GM19438 (cell line): ENCODE measurements around the gene RNF121.

Experiments used
- ATAC-seq: cut with Tn5 transposase; IDR thresholded peaks from one replicate; pipeline ENCODE4 v1.9.1; 2021; ENCODE audit warnings: low read depth; ENCODE audit not compliant: unreplicated experiment

The RNF121 gene

GRCh38 chr11:72026090-72026489 lies 97.2 kb downstream of the RNF121 start:
- no peak for ATAC-seq

- ATAC-seq: no peak
These were observed 101.7 kb downstream of the RNF121 start for GRCh38 chr11:72030472-72031045.

GRCh38 chr11:72036687-72037086 lies 107.8 kb downstream of the RNF121 start:
- no peak for ATAC-seq

- ATAC-seq: no peak
These were observed 108.9 kb downstream of the RNF121 start for GRCh38 chr11:72037554-72038311.

- ATAC-seq: no peak
These were observed 109.6 kb downstream of the RNF121 start for GRCh38 chr11:72038491-72038890.

GRCh38 chr11:72039031-72039855 lies 110.4 kb downstream of the RNF121 start:
- ATAC-seq: no peak

- ATAC-seq: no peak
These were observed 111.1 kb downstream of the RNF121 start for GRCh38 chr11:72039856-72040401.

GRCh38 chr11:72040491-72041363 lies 111.9 kb downstream of the RNF121 start:
- ATAC-seq: peak; percentile 55

- peak; percentile 44 for ATAC-seq
These were observed 112.7 kb downstream of the RNF121 start for GRCh38 chr11:72041364-72042063.

GRCh38 chr11:72042064-72042745 lies 113.4 kb downstream of the RNF121 start:
- ATAC-seq: peak; percentile 16

- ATAC-seq: no peak
These were observed 117.0 kb downstream of the RNF121 start for GRCh38 chr11:72045849-72046248.
